ENCODE results near the gene CHAF1A.

Gene CHAF1A

DNA sequence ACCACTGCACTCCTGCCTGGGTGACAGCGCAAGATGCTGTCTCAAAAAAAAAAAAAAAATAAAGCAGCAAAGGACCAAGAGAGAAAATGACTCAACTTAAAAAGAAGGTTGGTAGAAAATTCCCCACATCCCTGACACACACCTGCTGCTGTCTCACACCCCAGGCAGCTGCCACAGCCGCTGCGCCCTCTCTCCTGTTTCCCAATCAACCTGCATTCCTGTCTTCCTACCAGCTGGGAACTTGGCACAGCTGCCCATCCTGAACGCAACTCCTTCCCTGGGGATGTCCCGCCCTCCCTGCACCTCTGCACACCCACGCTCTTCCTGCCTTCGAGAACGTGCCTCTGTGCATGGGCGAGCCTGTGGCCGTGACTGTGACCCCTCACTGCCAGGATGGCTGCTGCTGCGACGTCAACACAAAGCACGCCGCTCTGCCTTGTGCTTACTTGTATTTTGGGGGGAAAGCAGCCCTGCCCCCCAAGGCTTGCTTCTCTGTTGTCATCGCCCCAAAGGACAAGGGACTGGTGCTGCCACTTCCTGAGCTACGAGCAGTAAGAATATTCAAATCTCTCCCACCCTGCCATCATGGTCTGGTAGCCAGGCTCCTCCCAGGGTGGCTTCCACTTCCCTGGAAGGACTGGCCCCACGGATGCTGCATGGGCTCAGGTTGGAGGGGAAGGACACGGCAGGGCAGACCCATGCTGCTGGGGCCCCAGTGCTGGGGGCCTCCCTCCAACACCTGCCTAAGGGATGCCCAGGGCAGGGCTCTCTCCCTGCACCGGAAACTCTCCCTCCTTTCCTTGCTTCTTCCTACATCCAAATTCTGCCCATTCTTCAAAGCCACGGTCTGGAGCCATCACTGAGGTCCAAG is 22.8 kb upstream of the CHAF1A start:
- DNase-seq = no peak

DNA sequence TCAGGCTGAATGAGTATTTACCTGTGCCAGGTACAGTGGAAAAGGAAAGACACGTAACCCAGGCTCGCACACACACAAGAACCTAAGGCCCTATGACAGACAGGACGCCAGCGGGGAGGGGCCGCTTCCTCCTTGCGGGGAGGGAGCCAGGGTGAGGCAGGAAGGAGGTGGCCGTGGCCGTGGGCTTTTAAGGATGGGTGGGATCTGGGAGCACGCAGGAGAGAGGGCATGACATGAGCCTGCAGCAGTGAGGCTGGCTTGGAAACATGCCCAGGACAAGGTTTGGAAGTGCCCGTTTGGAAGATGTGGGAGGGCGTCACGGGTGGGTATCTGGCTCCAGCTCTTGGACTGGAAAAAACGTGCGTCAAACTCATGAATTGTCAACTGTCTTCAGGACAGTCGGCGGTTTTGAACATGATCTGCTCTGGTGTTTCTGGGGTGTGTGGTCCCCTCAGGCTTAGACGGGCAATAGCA is 22.1 kb upstream of the CHAF1A start:
- no peak for DNase-seq

DNA sequence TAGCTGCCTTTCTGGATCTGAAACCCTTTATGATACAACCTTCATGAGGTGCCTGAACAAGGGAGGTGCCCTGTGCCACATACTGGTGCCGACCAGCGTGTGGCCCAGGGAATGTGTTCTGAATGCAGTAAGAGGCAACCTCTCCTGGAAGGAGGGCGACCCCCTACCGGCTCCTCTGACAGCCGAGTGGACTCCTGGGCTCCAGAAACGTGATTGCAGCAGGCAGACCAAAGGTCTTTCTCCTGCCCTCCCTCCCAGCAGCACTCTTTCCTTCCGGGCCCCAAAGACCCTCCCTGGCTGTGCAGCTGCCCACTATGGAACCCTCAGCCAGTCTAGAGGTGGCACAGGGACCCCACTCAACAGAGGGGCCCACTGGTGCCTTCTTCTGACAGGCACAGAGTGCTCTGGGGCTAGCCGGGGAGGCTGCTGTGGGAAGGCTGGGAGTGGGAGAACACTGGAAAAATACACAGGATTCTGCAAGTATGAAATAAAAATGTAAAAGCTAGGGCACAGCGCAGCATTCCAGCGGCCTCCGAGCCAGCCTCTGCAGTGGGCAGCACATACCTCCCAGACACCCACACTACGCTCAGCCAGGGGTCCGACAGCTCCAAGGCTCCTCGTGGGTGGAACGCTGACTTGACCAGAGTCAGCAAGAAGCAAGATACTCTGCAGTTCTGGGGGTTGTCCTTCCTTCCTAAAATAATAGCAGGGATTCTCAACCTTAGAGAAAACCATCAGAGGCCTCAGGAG is 17.0 kb upstream of the CHAF1A start:
- no peak for DNase-seq

DNA sequence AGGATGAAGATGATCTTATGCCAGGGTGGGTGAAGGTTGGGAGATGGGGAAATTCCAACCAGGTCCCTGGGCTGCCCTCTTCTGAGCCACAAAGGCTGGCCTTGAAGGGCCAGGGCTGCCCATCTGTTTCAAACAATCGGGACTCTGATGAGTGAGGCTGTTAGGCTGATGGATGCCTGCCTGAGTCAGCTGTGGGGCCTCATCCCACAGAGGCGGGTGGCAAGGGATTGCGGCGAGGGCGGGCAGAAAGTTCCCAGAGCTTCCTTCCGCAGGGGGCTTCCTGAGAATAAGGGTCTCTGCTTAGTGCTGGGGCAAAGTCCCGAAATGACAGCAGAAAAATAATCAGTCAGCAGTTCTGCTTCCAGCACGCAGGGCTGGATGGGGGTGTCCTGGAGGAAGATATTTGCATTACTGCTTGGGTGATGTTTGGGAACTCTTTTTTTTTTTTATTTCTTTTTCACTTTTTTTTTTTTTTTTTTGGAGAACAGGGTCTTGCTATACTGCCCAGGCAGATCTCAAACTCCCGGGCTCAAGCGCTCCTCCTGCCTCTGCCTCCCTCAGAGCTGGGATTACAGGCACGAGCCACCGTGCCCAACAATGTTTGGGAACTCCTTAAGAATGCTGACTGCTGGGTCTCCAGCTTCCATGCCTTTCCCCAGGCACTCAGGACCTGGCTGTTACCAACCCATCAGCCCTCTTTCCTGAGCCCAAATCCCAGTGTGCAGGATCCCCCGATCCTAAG is 16.2 kb upstream of the CHAF1A start:
- DNase-seq = no peak

DNA sequence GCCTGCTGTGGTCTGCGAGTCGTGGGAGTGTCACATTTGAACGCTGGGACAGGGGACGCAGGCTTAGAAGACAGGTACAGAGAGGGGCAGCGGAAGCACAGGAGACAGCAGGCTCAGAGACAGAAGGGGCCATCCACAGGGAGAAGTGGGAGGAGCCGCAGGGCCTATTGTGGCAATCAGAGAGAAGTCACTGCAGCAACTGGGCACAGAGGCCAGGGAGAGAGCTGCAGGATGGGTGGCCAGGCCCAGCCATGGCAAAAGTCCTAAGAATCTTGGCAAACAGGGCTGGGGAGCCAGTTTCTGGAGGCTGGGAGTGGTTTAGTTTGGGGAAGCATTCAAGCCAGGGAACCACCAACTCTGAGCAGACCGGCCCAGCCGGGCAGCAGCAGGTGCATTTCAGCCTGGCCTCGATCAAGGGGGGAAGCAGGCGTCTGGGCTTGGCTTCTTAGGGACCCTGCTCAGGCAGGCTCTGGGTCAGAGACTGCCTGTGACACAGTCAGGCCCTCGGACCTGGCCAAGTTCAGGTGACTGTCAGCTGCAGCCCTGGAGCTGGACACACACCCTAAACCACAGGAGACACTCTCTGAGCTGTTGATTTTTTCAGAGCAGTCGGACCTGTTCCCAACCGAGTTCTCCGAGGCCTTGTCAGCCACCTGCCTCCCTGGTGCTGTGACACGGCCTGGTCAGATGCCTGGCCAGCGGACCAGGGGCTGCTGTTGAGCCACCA is 13.9 kb upstream of the CHAF1A start:
- no peak for DNase-seq

DNA sequence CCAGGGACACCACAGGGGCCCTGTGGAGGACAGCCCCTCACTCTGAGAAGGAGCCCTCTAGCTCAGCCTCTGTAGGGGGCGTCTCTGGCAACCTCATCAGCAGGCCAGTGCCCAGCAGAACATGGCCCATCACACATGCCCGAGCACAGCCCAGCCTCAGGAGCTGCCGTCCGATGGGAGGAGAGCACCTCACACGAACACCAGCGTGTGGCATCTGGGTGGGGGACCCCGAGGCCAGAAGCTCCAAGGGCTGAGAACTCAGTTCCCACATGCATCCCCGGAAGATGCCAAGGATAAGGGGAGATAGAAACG is 13.4 kb upstream of the CHAF1A start:
- DNase-seq = no peak

DNA sequence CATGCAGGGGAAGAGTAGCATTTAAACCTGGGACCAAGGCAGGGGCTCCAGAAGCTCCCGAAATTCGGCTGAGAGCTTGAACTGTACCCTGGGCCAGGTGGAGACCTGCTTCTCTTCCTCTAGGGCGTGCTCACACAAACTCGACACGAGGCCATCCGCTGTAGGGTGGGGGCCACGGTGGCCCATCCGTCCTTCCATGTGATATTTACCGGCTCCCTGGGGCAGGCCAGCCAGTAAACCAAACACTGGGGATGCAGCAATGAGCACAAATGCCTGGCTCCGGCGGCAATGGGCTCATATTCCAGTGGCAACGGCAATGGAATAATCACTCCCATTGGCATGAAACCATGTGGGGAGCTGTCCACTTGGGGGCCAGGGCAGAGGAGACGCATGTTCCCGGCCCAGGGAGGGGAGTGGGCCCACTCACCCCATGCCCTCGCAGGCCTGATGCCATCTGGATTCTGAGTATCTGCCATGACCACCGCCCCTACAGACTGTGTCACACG is 12.9 kb upstream of the CHAF1A start:
- no peak for DNase-seq

DNA sequence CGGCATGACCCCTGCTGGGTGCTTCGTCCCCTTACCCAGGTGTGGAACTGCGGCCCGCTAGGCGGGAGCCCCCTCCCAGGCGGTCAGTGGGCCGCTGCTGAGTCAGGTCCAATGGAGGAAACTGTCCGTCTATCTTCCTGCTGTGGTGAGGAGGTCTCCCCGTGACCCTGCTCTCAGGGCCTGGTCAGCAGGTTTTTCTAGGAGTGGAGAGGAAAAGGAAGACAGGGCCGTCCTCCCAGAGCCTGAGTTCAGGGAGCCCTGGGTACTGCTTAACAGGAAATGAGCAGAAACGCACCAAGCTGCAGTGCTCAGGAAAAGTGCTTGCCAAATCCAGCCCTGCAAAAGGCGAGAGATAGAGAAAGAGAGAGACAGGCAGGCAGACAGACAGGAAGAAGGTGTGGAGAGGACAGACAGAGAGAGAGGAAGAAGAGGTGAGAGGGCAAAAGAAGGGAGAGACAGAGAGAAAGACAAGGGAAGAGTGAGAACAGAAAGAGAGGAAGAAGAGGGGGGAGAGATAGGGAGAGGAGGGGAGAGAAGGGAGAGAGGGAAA is 12.3 kb upstream of the CHAF1A start:
- no peak for DNase-seq

DNA sequence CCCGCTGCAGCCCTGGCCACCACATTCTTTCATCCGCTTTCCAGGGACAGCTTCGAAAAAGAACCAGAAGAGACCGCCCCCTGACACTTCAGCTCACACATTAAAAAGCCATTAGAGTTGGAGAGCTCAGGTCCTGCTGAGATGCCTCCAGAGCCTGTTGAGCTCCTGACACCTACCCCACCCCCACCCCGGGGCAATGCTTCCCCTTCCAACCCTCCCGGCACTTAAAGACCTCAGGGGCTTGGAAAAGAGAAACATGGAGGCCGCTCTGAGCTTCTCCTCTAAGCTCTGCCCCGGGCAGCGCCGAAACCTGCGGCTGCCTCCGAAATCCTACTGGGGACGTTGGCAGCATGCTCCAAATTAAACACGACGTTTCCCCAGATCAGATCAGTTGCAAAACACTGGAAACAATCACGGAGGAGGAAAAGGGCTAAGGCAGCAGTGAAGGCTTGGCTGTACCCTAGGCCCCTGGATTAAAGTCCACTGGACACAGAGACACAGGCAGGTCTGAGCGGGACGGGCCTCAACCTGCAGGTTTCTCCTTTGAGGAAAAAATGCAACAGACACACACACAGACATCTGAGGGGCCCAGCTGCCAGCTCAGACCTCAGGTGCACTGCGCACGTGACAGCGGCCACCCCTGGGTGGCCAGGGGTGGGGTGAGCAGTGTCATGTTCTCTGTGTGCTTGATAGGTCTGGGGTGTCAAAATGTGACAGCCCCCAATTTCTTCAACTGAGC is 11.7 kb upstream of the CHAF1A start:
- DNase-seq = peak in 2 of 3 experiments; percentile 68 to 88

DNA sequence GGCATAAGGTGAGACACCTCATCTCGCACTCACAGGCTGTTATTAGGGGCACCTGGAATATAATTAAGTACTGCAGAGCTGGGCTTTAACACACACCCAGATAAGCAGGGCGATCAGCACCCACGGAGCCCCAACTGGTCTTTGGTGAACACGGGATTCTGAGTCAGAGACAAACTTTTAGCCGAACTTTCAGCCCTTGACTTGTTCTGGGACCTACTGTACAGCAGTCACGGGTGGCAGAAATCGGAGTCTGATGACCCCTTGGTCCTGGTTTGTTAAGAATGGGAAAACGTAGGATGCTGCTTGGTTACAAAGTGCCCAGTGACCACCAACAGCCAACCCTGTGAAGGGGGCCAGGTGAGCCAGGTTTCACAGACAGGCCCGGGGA is 11.1 kb upstream of the CHAF1A start:
- no peak for DNase-seq

DNA sequence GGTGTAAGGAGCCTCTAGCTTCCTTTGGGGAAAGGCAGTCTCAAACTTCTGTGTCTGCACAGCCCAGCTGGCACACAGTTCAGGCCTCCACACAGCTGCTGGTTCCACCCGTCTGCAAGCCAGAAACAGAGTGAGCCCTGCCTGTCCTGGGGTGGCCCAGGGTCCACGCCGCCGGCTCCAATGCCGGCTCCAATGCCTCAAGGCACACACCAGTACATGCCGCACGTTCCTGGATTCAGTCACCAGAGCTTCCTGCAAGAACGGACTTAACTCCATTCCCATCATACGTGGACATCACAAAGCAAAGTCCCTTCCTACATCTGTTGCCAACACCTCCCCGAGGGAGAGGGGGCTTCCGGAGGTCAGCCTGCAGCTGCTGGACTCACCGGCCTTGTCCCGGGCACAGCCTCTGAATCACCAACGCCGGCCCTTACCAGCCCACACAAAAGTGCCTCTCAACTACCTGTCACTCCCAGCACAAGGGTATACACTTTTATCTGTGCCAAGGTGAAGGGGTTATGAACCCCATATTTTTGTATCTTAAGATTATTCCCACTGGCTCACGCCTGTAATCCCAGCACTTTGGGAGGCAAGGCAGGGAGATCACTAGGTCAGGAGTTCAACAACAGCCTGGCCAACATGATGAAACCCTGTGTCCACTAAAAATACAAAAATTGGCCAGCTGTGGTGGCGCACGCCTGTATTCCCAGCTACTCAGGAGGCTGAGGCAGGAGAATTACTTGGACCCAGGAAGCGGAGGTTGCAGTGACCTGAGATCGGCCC is 10.5 kb upstream of the CHAF1A start:
- DNase-seq = no peak

DNA sequence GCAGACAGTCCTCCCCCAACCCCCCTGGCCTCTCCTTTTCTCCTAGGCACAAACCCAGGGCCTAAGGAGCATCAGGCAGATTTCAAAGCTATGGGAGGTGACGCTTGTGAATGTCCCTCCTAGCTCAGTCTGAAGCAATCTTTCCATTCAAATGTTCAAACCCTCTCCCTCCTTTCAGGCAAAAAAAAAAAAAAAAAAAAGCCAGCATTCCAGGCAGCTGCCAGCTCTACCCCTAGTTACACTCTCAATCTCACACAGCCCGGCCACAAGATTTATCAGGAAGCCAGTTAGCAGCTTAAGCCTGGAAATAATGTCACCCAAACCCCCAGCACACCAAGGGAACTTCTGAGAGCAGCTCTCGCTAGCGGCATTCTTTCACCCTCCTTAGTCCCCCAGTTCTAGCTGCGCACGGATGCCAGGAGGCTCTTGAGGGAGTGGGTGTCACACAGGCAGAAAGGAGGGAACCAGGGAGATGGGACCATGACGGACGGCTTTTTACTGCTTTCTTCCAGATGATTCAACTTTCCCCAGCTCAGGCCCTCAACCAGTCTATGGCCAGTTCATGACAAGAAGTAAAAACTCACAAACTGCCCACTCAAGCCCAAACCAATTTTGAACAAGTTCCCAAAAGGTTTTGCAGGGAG is 8.4 kb upstream of the CHAF1A start:
- no peak for DNase-seq

DNA sequence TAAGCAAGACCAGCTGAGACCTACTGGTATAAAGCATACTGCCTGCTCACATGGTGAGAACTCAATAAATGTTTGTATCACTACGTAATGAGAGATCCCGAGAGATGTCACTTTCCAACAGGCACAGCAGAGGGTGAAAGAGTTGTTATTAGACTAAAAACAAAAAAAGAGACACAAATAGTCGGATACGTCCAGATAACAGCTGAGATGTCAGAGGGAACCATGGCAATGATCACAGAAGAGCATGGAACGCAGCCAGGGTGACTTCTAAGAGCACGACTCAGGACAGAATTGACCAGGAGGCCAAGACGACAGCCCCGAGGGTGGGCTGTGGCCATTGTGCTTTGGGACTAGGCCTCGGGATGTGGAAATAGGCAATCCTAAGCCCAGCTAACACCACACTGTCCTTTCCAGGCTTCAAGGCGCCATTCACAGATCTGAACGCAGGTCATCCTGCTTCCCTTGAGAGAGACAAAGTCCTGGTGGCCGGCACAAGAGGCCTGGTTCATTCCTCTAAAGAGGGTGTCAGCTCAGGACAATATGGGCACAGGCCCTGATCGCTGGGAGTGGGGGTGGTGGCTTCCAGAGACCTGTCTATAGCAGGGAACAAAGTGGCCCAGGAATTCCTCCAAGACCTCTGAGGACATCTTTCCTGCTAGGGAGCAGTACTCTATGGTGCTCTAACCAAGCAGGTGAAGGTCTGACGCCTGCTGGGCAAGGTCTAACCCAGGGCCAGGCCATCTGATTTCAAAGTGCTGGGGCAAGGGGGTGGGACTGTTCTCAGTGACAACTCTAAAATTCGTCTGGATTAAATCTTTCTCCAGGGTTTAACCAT is 5.3 kb upstream of the CHAF1A start:
- no peak for DNase-seq

DNA sequence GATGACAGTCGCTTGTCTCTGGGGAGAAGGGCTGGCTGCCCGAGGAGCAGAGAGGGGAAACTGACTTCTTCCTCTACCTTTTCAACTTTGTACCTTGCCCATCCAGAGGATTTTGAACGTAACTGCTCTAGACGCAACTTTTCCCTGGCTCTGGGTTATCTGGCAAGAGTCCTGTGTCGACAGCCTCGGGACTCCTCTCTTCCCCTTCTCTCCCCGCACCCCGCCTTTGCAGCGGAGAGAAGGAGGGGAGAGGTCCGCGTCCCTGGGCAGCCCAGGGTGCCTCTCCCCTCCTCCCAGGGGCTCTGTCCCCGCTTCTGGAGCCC is 2.7 kb upstream of the CHAF1A start:
- DNase-seq = peak in 2 of 3 experiments; percentile 75 to 76

DNA sequence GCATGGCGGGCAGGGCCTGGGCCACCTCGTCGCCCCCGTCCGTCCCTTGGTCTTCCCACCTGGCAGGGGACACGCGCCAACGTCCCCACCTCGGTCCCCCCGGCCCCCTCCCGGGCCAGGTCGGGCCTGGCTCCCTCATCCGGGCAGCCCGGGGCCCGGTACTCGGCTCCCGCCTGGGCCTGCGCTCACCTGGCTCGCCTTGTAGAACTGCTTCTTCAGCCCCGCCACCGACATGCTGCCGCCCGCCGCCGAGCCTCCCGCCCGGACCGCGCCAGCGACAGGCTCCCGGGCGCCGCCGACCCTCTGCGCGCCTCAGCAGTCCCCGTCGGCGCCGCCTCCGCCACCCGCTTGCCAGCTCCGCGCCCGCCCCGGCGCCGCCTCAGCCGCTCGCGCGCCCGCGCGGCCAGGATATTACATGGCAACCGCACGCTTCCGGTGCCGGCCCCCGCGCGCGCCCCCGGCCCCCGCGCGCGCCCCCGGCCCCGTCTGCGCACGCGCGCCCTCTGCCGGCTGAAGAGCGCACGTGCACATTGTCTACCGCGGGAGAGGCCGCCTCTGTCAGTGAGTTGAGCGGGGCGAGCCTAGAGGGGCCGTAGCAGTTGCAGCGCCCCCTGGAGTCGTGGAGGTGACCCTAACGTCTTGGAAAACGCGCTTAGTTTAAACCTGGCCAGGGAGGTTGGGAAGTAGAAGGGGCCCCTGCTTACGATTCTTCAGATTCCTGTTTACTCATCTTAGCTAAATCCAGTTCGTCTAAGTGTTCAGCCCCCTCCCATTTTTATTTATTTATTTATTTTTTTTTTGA is 2.1 kb upstream of the CHAF1A start, which contains the start of gene SH3GL1:
Gene SH3GL1 (minus strand): TSS at position 413 of the 802 bp plus-strand sequence. CDS start 179 bp downstream, at position 234.
- peak; percentile 91 to 97 (median 95) for DNase-seq

DNA sequence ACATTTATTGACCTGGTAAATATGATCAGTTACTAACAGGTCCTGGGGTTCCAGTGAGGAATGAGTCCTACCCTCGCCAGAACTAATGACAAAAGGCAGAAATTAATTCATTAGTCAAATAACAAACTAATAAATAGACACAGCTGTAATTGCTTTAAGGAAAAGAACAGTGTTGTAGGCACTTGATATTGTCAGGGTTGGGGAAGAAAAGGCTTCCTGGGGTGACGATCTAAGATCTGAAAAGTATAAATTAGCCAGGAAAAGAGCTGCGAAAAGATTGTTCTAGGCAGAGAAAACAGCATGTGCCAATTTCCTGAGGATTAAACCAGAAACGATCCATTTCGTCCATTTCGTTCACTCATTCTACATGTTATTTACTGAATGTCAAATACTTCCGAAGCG is 670 bp upstream of the CHAF1A start:
- DNase-seq = peak in 1 of 3 experiments; percentile 38

DNA sequence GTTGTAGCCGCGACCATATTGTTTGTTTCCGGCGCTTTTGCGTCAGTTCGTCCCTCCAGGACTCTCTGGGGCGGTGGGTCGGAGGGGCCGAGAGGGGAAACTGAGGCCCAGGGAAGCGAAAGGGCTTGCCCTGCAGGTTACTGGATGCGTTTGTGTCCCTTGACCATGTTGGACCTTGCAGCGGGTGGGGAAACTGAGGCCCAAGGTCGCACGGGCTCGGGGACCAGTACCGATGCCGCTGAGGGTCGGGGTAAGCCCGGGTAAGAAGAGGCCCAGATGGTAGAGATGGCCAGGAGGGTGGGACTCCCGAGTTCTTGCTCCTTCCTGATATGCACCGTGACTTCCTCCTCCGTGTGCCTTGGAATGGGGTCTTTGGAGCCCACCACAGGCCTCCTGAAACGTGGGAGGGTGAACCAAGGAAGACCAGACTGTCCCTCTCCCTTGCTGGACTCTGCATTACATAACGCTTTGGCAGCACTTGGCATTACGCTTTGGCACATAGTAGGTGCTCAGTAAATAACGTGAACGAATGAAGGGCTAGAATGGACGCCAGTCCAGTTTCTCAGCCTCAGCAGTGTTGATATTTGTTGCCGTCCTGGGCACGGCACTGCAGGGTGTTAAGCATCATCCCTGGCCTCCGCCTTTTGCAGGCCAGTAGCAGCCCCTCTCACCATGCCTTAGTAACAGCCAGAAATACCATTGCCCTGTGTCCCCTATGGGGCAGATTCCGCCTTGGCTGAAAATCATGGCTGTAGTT is 743 bp downstream of the CHAF1A start:
- peak in 1 of 3 experiments; percentile 35 for DNase-seq

DNA sequence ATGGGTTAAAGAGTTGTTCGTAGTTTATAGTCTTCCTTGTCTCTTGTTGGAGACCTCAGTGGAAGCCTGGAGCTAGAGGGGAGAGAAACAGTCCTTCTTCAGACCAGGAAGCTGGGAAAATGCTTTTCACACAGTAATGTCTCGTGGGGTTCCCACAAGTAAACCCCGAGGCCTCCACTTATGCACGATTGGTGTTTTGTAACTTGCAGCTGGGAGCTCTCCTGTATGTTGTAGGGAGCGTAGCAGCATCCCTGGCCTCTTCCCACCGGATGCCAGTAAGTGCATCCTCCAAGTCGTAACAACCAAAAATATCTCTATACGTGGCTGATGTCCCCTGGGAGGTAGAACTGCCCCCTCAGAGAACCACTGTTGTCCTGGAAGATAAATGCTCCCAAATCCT is 3.5 kb downstream of the CHAF1A start:
- DNase-seq = no peak

All from NCI-H1417 (cell line).